Astrocyte of the hippocampus (primary cell): Measurements from ENCODE around the gene TRAF3.
A peak's percentile ranks its signal among the peaks of the same experiment; 100 is the strongest.
"Not testable (repeated sequence)": the region's sequence is repeated elsewhere in the genome, so short reads cannot be mapped to it uniquely, and the experiment has no call there.

ENCODE experiments used
- DNase-seq: peaks from one replicate; pipeline ENCODE4 v3.0.0; 2011; ENCODE audit warnings: low read depth, low spot score

The TRAF3 gene

DNA sequence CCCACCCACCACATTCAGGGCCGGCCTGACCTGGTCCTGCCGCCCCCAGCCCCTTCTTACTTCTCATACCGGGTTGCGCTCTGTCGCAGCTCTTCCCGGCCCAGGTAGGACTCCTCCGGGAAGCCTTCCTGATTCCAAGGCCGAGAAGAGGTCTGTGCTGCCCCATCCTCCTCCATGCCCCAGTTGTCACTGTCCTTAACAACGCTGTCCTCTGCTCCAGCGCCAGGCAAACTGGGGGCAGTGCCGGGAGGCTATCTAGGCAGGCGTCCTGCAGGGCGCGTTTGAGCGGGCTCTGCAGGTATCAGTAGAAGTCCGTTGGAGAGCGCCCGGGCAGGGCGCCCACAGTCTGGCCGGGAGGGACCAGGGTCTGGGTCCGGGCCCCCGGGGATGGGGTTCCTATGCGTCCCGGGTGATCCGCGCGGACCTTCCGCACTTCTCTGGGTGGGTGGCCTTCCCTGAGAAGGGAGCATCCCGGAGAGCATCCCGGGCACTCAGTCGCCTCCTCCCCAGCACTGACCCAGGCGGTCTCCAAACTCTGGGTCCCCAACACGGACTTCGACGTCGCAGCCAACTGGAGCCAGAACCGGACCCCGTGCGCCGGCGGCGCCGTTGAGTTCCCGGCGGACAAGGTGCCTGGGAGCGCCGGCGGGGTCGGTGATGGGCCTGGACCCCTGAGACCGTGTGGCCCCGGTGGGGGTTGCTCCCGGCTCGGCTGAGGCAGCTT is 146.1 kb downstream of the TRAF3 start:
- DNase-seq, result no peak

DNA sequence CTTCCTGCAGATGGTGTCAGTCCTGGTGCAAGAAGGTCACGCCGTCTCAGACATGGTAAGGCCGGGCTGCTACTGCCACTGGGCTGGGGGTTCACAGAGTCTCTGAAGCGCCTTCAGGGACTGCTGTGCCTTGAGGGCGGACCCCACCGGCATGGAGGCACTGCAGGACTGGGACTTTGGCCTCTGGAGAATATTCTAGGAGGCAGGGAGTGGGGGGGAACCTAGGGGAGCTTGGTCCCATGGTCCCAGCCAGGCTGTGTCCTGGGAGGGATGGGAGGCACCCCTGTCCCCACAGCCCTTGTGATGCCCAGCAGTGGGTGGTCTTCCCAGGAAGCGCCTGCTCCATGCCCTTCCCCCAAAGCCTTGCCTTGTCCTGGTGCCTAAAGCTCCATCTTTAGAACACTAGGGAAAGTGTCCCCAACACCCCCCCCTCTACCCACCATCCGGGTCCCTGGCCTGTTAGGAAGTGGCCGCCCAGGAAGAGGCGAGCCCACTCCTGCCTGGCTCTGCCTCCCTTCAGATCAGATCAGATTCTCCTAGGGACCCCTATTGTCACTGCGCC is 146.8 kb downstream of the TRAF3 start:
- no peak for DNase-seq

DNA sequence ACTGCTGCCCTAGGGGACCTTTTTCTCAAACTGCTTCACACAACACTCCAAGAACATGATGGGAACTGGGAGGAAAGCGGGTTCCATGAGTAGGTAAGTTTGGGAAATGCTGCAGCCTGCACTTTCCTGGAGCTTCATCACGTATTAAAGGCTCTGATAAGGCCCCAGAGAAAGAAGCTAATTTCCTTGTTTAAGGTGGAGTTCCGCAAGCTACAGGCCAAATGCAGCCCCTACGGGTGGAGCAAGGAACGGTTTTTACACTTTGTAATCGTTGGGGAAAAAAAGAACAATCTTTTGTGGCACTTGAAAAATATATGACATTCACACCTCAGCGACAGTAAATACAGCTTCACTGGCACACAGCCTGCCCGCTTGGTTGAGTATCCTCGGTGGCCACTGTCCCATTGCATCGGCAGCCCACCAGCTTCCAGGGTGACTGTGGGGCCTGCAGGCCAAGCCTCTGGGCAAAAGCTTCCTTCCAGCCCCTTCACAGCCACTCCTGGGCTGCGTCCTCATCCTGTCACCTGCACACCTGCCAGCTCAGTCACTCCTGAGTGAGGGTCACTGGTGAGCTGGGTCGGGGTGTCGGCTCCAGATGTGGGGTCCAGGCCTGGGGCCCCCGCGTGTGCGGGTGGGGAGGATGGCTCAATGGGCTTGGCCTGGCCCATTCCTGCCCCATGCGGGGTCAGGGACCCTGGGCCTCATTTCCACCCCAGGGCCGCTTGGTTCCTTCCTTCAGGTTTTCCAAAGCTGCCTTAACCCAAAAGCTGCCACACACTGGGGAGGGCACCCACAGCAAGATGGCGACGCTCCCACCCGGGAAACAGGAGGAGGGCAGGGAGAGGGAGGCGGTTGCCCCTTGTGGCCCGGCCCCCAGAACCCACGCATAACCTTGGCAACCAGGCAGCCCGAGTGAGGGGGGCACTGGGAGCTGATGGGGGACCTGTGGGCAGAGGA is 147.7 kb downstream of the TRAF3 start:
- DNase-seq, result no peak

DNA sequence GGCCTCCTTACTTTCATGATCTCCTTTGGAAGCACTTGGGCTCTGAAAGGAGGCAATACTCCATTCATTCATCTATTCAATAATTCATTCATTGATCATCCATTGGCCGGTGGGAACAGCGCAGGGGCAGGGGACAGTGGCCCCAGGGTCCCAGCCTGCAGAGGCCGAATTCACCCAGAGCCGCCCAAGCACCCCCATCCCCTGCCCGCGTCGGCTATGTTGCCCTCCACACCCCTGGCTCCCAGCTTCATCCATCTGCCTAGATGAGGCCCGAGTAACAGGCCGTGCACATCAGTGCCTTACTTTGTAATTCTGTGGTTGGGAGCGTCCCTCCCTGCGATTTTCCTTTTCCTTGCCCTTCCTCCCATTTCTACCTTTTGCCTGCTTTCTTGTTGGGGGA is 148.4 kb downstream of the TRAF3 start:
- no peak for DNase-seq

DNA sequence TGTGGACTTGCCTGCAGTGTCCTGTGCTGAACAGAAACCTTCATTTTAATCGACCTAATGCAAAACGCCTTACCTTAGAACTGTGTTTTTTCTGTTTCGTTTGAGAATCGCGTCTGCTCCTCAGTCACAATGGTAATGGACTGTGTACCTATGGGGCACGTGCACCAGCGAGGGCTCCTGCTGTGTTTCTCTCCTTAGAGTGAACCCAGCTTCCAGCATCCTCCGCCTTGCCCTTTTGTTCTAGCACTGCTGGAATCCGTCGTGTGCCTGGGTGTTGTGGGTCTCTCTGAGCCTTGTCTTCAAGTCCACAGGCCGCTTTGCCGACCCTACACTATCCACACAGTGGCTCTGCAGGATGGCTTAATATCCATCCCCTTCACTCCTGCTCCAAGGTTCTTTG is 148.9 kb downstream of the TRAF3 start:
- DNase-seq, result no peak

DNA sequence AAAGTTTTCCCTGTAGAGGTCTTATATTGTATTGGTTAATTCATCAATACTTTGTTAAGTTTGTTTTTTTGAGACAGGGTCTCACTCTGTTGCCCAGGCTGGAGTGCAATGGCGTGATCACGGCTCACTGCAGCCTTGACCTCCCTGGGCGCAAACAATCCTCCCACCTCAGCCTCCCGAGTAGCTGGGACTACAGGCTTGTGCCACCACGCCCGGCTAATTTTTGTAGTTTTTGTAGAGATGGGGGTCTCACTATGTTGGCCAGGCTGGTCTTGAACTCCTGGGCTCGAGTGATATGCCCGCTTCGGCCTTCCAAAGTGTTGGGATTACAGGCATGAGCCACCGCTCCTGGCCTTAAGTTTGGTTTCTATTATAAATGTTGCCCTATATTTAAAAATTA is 149.6 kb downstream of the TRAF3 start:
- not testable (repeated sequence) for DNase-seq

DNA sequence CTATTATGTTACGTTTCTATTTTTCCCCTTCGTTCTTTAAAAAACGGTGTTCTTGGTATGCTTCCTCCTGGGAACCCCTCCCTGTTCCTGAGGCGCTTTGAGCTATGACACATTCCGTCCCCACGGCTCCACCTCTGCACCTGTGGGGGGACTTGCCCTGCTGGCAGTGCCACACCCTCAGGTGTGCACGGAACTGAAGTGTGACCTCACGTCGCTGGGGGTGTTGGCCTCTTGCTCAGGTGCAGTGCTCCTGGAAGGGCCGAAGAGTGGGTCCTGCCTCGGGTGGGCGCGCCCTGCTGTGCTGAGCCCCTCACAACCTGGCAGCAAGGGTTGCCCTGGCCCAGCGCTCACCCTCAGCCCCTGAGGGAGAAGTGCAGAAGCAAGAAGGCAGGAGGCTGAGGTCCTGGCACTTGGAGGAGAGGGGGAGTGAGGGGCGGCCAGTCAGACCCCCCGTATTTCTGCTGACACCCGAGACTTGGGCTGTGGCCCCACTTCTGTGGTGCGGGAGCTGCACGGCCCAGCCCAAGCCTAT is 150.2 kb downstream of the TRAF3 start:
- DNase-seq, result no peak

DNA sequence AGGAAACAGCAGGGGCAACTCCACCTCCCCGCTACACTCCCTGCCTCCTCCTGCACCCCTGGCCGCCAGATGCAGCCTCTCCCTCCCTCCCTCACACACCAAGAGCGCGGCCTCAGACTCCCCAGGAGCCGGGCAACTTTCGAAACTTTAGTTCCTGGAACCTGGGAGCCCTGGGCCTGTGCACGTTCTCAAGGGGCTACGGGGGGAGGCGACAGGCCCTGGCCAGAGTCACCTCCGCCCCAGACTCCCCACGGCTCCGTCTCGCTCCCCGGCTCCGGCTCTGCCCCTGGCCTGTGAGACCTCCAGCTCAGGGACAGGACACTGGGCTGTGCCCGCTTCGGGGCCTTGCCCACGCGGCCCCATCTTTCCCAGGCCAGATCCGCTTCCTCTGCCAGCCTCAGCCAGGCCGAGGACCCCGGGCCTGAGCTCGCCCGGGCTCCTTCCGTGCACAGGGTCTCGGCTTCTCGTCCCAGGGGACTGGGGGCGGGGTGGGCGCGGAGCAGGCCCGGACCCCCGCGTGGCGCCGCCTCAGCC is 150.7 kb downstream of the TRAF3 start:
- no peak for DNase-seq

DNA sequence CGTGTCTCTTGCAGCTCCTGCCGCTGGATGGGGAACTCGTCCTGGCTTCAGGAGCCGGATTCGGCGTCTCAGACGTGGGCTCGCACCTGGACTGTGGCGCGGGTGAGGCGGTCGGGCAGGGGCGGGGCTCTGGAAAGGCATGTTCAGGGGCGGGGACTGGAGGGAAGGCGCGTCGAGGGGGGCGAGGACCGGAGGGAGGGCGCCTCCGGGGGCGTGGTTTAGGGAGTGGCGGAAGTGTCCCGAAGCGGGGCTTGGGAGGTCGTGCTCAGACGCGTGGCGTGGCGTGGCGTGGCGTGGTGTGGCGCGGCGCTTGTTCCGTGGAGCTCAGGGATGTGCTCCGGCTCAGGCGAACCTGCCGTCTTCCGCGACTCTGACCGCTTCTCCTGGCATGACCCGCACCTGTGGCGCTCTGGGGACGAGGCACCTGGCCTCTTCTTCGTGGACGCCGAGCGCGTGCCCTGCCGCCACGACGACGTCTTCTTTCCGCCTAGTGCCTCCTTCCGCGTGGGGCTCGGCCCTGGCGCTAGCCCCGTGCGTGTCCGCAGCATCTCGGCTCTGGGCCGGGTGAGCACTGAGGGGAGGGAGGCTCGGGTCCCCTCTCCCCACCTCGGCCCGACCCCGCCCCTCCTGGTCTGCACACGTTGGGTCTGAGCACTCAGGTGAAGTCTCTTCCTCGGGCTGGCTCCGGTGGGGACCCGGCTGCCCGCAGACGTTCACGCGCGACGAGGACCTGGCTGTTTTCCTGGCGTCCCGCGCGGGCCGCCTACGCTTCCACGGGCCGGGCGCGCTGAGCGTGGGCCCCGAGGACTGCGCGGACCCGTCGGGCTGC is 151.4 kb downstream of the TRAF3 start:
- peak; percentile 72 for DNase-seq

DNA sequence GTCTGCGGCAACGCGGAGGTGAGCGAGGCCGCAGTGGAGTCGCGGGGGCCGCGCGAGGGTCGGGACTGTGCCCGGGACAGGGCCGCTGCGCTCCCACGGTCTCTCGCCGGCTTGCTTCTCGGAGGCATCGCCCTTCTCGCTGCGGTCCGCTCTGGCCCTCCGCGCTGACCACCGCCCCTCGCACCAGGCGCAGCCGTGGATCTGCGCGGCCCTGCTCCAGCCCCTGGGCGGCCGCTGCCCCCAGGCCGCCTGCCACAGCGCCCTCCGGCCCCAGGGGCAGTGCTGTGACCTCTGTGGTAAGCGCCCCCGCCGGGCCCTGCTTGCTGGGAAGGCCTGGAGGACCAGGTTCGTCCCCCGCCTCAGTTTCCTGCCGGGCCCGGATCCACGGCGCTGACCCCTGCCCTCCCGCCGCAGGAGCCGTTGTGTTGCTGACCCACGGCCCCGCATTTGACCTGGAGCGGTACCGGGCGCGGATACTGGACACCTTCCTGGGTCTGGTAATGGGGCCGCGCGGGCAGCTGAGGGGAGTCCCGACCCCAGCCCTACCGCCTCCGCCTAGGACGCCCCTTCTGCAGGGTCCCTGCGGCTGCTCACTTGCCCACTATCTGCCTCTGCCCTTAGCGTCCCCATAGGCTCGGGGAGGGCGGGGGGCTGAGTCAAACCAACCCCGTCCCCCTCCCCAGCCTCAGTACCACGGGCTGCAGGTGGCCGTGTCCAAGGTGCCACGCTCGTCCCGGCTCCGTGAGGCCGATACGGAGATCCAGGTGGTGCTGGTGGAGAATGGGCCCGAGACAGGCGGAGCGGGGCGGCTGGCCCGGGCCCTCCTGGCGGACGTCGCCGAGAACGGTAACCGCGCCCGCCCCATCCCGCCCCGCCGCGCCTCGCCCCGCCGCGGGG is 152.2 kb downstream of the TRAF3 start:
- DNase-seq, result no peak

DNA sequence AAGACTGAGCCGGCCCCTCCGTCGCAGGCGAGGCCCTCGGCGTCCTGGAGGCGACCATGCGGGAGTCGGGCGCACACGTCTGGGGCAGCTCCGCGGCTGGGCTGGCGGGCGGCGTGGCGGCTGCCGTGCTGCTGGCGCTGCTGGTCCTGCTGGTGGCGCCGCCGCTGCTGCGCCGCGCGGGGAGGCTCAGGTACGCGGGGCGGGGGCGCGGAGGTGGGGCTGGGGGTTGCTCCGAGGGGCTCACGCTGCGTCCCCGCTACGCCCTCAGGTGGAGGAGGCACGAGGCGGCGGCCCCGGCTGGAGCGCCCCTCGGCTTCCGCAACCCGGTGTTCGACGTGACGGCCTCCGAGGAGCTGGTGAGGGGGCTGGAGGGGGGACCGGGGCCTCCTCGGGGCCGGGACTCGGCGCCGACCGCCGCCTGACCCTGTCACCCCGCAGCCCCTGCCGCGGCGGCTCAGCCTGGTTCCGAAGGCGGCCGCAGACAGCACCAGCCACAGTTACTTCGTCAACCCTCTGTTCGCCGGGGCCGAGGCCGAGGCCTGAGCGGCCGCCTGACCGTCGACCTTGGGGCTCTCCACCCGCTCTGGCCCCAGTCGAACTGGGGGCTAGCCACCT is 153.0 kb downstream of the TRAF3 start:
- DNase-seq, result peak; percentile 42

DNA sequence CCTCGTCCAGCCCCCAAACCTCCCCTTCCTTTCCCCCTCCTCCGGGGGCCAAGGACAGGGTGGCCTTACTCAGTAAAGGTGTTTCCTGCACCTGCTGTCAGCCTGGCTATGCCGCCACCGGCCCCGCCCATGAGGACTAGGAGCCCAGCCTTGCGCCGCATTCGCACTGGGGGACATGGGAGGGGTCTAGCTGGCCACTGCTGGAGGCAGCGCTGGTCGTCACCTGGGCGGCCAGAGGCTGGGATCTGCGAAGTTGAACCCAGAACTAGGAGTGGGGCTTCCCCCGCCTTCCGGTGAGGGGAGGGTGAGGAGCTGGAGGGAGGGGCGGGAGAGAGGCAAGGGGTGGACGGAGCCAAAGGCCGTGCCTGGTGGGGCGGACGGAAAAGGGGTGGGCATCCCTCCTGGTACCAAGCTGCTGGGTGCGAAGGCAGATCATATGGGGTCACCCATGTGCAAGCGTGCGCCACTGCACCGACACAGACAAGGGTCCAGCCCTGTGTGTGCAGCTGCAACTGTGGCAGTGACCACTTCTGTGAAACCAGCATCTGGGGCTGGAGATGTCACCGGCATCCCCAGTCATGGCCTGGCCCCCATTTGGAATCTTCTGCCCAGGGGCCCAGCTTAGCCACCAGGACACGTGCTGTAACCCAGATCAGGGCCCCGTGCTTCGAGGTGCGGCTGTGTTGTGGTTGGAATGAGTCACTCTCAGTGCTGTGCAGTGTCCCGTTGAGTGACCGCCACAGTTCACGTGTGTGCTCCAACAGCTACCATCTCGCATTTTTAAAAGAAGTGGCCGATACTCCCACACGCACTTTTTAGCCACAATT is 153.7 kb downstream of the TRAF3 start:
- DNase-seq, result peak; percentile 73

DNA sequence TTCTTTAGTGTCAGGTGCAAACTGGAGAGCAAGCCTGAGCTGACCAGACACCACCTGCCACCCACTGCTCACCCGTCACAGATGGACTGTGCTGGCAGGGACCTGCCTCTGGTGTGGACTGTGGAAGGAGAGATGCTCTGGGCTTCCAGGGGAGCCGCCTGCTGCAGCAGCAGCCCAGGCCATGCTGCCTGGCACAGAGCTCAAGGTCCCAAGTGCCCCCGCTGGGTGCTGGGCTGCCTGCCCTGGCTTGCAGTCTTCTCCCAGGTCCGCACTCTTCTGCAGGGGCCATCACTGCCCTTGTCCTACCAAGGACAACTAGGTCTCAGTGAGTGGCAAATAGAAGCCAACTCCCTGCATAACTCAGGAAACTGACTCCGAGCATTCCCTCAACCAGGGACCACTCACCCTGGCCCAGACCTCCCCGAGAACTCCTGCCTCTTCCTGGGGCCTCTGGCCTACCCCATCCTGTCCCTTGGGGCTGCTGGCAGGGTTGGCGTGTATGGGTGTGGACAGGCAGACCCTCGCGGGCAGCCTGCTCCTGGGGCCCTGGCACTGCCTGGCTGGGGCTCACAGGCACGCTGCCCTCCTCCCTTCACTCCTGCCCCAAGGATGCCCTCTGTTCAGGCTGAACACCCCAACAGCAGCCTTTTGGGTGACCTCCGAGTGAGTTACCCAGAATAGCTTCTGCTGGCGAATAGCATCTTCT is 154.5 kb downstream of the TRAF3 start:
- no peak for DNase-seq

DNA sequence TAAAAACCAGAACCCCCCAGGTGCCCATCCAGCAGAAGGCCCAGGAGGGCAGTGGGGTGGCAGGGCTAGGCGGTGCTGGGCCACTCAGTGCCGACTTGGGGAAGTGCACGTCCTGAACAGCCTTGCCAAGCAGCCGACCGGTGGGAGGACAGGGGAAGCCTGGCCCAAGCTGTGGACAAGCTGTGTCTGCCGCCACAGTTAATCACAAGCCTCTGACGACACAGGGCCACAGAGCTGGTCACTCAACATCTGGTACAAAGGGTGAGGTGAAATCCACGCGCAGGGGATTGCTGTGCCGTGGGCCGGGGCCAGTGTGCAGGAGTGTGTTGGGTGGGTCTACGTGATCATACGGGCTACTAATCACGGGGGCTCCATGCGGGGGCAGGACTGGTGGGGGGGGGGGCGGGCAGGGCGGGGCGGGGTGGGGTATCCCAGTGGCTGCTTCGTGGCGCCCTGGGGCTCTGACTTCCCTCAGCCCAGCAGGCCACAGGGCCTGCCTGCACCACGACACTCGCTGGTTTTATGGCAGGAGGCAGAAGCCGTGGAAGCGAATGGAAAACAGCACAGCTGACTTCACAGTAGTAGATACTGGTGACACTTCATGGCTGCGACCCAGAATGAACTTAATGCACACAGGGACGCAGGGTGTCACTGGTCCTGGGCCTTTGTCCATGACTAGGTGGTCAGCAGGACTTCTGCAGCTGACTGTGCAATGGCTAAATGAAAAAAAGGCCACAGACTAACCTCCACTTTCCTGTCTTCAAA is 155.4 kb downstream of the TRAF3 start:
- no peak for DNase-seq

DNA sequence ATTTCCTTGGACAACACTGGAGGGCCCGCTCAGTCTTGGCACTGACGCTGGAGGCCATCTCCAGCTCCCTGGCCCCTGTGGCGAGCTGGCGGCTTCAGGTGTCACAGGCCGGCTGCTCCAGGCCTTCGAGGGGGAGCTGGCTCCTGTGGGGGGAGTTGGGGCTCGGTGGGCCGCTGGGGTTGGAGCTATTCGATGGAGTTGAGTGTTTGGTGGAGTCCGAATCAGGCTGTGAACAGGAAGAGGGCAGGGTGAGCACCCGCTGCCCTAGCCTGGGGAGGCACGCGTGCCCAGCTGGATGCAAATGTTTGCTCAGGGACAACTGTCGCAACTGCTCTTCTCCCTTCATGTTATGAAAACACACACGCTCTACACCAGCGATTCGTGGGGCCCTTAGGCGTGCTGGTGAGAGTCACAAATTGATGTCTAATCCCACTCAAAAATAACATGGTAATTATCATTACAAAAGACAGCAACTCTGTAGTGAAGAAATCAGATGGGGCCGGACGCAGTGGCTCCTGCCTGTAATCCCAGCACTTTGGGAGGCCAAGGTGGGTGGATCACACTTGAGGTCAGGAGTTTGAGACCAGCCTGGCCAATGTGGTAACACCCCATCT is 156.5 kb downstream of the TRAF3 start:
- DNase-seq, result no peak

DNA sequence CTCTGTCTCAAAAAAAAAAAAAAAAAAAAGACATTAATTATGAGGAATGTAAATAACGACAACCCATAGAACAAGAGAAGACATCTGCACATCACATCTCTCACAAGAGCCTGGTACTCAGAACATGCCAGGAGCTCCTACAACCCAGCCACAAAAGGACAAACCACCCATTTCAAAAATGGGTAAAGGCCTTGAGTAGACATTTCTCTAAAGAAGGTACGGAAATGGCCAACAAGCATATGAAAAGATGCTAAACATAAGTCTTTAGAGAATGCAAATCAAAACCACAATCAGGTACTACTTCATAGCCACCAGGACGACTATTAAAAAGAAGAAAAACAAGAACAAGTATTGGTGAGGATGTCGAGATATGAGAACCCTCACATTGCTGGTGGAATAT is 158.5 kb downstream of the TRAF3 start:
- no peak for DNase-seq
